ENCODE results near the gene DNM3. TPM values are rescaled to one million over a fixed set of nuclear protein-coding genes. Genes with fewer than 3 reads are reported as not detected.

DNM3 gene
- total and polyA plus RNA-seq, 2 of the 8 experiments (the other 6 are each of a cell fraction or from before 2014, with no cell fraction given) = 2.0 to 8.5 TPM

DNA sequence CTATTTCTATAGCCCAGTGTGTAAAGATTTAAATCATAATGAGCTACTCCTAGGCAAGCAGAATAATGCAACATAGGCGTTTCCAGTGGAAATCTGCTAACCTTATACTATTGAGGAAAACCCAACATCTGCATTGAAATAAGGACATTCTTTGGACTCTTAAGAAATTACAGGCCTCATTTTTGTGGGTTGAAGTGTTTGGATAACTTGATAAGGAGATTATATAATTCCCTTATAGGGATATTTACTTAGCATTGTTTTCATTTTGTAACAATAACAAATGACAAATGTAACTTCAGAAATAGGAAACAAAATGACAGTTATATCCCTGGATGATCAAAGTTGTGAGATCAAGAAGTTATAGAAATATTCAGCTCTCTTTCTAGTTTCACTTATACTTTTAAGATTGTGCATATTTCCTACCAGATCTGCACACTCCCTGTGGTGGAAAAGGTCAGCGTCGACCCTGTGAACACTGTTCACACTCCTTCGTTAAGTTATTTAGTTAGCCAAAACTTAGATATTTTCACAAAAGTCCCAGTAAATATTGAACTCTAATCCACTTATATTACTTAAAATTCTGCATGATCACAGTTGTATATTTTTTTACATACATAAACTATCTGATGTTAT, 294.8 kb downstream of the DNM3 start:
- no peak overlapping the region for H3K23ac ChIP-seq (ENCODE audit: insufficient read length)
- no peak overlapping the region for H3K9ac ChIP-seq (replicated peaks in 1 of 4; ENCODE audit: extremely low read depth in 1 of 4, low read depth in 3 of 4, low read length in 3 of 4)
- DNase-seq (ENCODE audit: low read depth in 1 of 2, low spot score in 2 of 2) (no peak), FAIRE-seq (no peak)
- H2BK5ac ChIP-seq (ENCODE audit: low read depth, low read length) = no peak overlapping the region
- H2BK20ac ChIP-seq (ENCODE audit: low read length) = no peak overlapping the region
- H3K9me3 ChIP-seq (ENCODE audit: insufficient read depth in 2 of 2, low read depth in 1 of 2, low read length in 1 of 2) = no peaks in the 10 kb centered on the region
- 90% methylated on average over 4 of the region's 4 CpGs; no CpG with 5 or more reads in 1 of the 2 experiments for WGBS, 2 experiments (ENCODE audit: extremely low coverage in 1 of 2, insufficient coverage in 1 of 2, insufficient read length in 1 of 2, insufficient replicate concordance in 2 of 2, low coverage in 1 of 2, low lambda C conversion rate in 2 of 2, missing lambda C conversion rate in 1 of 2)
- no peak overlapping the region for H2AK5ac ChIP-seq (ENCODE audit: low read depth, low read length)
- no peak overlapping the region for H4K91ac ChIP-seq (replicated peaks; ENCODE audit: insufficient read length, low read length)
- H3K56ac ChIP-seq (replicated peaks; ENCODE audit: insufficient read length, low read depth, low read length) = no peak overlapping the region
- H3K14ac ChIP-seq (ENCODE audit: insufficient read length) = no peak overlapping the region
- no peak overlapping the region for H3K18ac ChIP-seq (ENCODE audit: extremely low read depth, low read length)
- H3K4me3 ChIP-seq (ENCODE audit: extremely low read depth in 1 of 4, insufficient read depth in 2 of 4, low read depth in 3 of 4, low read length in 4 of 4) = no peak overlapping the region
- H3K4me2 ChIP-seq (ENCODE audit: insufficient read depth in 1 of 2, low read depth in 2 of 2, low read length in 2 of 2) = no peak overlapping the region
- no peaks in the 10 kb centered on the region for H3K23me2 ChIP-seq (ENCODE audit: low read depth, low read length)
- H2BK15ac ChIP-seq (ENCODE audit: low read length) = no peak overlapping the region
- CTCF ChIA-PET (ENCODE audit: partially characterized antibody) = interaction anchor here (1.0 to 4.0 kb wide), 3 partner anchors 9 to 263 kb away, joined by 4 to 20 read pairs (median 5); no protein-coding TSS in a partner anchor
- H3K79me2 ChIP-seq (ENCODE audit: control insufficient read depth in 1 of 2, insufficient read depth in 2 of 2, low read length in 2 of 2) = no peaks in the 10 kb centered on the region
- H2AFZ ChIP-seq (ENCODE audit: low read length) = no peak overlapping the region
- no peaks in the 10 kb centered on the region for H3K27me3 ChIP-seq (replicated peaks in 1 of 4; ENCODE audit: control insufficient read depth in 3 of 4, extremely low read depth in 1 of 4, insufficient read depth in 3 of 4, low read length in 3 of 4)
- no peak overlapping the region for H2BK12ac ChIP-seq (ENCODE audit: low read depth, low read length)
- no peaks in the 10 kb centered on the region for H3K79me1 ChIP-seq (ENCODE audit: low read depth, low read length)
- no peaks in the 10 kb centered on the region for H3K4me1 ChIP-seq (replicated peaks in 1 of 4; ENCODE audit: control insufficient read depth in 3 of 4, insufficient read depth in 4 of 4, low read length in 3 of 4)
- no peak overlapping the region for H3K27ac ChIP-seq (ENCODE audit: low read depth, low read length)
- no peaks in the 10 kb centered on the region for H3K36me3 ChIP-seq (ENCODE audit: control insufficient read depth in 2 of 4, insufficient read depth in 4 of 4, low read length in 3 of 4)
- no peak overlapping the region for H3K4ac ChIP-seq (replicated peaks; ENCODE audit: insufficient read length, low read depth, low read length)
- no peak overlapping the region for H2BK120ac ChIP-seq (replicated peaks; ENCODE audit: low read depth, low read length)
- H4K8ac ChIP-seq (ENCODE audit: extremely low read depth, insufficient read depth, low read length) = no peak overlapping the region
- no peak overlapping the region for H4K5ac ChIP-seq (ENCODE audit: insufficient read length, low read depth, low read length)
- TF ChIP-seq SRF (IDR thresholded peaks at IDR 0.05; ENCODE audit: low read depth, low read length) = no peak
- TF ChIP-seq SAP30 (IDR thresholded peaks at IDR 0.05; ENCODE audit: insufficient read depth, insufficient replicate concordance, low read length) = no peak
- TF ChIP-seq CREB1 (IDR thresholded peaks at IDR 0.05) = no peak
- TF ChIP-seq HDAC2 (IDR thresholded peaks at IDR 0.05; ENCODE audit: borderline replicate concordance in 1 of 2, low read depth in 2 of 2, low read length in 2 of 2) = no peak
- H4K20me1 ChIP-seq (replicated peaks in 1 of 2; ENCODE audit: control insufficient read depth in 1 of 2, insufficient read depth in 2 of 2, low read length in 2 of 2) = no peaks in the 10 kb centered on the region
- POLR2A ChIA-PET (ENCODE audit: partially characterized antibody) = no interaction called here

Measured in H1 (cell line).